CD14-positive monocyte (primary cell): ENCODE results near the gene SKP2. TPM values are rescaled to one million over a fixed set of nuclear protein-coding genes. Genes with fewer than 3 reads are reported as not detected.

Experiments
- DNase-seq, 3 donors: peaks; one replicate each; pipeline ENCODE4 v3.0.0-alpha.2; 2011 to 2022
- H2AFZ ChIP-seq: 2 replicates; pipeline ENCODE4 v1.6.0; 2012; ENCODE audit warnings: mild to moderate bottlenecking, low read depth, low read length, inconsistent platforms; ENCODE audit not compliant: insufficient read depth, poor library complexity, severe bottlenecking
- H3K27ac ChIP-seq, 2 donors: 1 replicate in 1 of 2; 2 replicates in 1 of 2; pipeline ENCODE4 v1.5.1; 2012 to 2013; ENCODE audit warnings: low read length in 2 of 2, control low read depth in 1 of 2, inconsistent platforms in 1 of 2, low read depth in 1 of 2, mild to moderate bottlenecking in 1 of 2
- H3K27me3 ChIP-seq, 2 donors: one replicate each; pipeline versions ENCODE4 v1.6.0 to v1.6.1; 2011 to 2013; ENCODE audit warnings: low read length in 2 of 2; ENCODE audit not compliant: control insufficient read depth in 2 of 2, insufficient read depth in 2 of 2
- H3K36me3 ChIP-seq, 2 donors: replicated peaks in 1 of 2; 1 replicate in 1 of 2; 2 replicates in 1 of 2; pipeline versions ENCODE4 v1.5.1 to v1.6.1; 2012 to 2013; ENCODE audit warnings: low read length in 2 of 2, control low read depth in 1 of 2, inconsistent platforms in 1 of 2, mild to moderate bottlenecking in 1 of 2; ENCODE audit not compliant: insufficient read depth in 2 of 2, control insufficient read depth in 1 of 2
- H3K4me1 ChIP-seq, 2 donors: 1 replicate in 1 of 2; 2 replicates in 1 of 2; pipeline versions ENCODE4 v1.5.1 to v1.6.1; 2012 to 2013; ENCODE audit warnings: low read length in 2 of 2, control low read depth in 1 of 2, inconsistent platforms in 1 of 2, mild to moderate bottlenecking in 1 of 2, moderate library complexity in 1 of 2; ENCODE audit not compliant: insufficient read depth in 2 of 2, control insufficient read depth in 1 of 2
- H3K4me2 ChIP-seq: replicated peaks from 2 replicates; pipeline ENCODE3; 2012; ENCODE audit warnings: low read length, moderate library complexity, mild to moderate bottlenecking; ENCODE audit not compliant: poor library complexity, severe bottlenecking; ENCODE audit errors: extremely low read depth
- H3K4me3 ChIP-seq, 3 experiments: fragments of 200-600 bp in 1 of 3; sonication (generic) in 1 of 3; replicated peaks in 1 of 3; 1 replicate in 2 of 3; 2 replicates in 1 of 3; pipeline ENCODE4 v1.5.1; 2011 to 2013; ENCODE audit warnings: low read length in 3 of 3, mild to moderate bottlenecking in 3 of 3, control low read depth in 2 of 3, low read depth in 2 of 3, inconsistent platforms in 1 of 3, moderate library complexity in 1 of 3
- H3K79me2 ChIP-seq: 2 replicates; pipeline ENCODE4 v1.6.0; 2012; ENCODE audit warnings: mild to moderate bottlenecking, control low read depth, inconsistent platforms, low read length, moderate library complexity; ENCODE audit not compliant: insufficient read depth
- H3K9ac ChIP-seq: 2 replicates; pipeline ENCODE4 v1.6.0; 2017; ENCODE audit warnings: low read length, mild to moderate bottlenecking; ENCODE audit not compliant: insufficient read depth, poor library complexity, severe bottlenecking
- H3K9me3 ChIP-seq, 2 donors: replicated peaks in 1 of 2; 1 replicate in 1 of 2; 2 replicates in 1 of 2; pipeline versions ENCODE4 v1.5.1 to v1.6.1; 2012 to 2013; ENCODE audit warnings: low read length in 2 of 2, control low read depth in 1 of 2; ENCODE audit not compliant: control insufficient read depth in 1 of 2, insufficient read depth in 1 of 2
- H4K20me1 ChIP-seq: 2 replicates; pipeline ENCODE4 v1.6.0; 2012; ENCODE audit warnings: mild to moderate bottlenecking, low read length, control low read depth, moderate library complexity; ENCODE audit not compliant: insufficient read depth
- H3K27ac Mint-ChIP-seq, 7 donors: one replicate each; pipeline ENCODE4 v1.8.0; 2020; ENCODE audit warnings: mild to moderate bottlenecking in 7 of 7, mixed read lengths in 7 of 7, moderate library complexity in 6 of 7, inconsistent platforms in 2 of 7
- H3K27me3 Mint-ChIP-seq, 3 donors: one replicate each; pipeline ENCODE4 v1.8.0; 2021 to 2022; ENCODE audit warnings: low read depth in 3 of 3, mild to moderate bottlenecking in 3 of 3, mixed read lengths in 3 of 3, moderate library complexity in 3 of 3, inconsistent platforms in 1 of 3
- H3K36me3 Mint-ChIP-seq, 2 donors: one replicate each; pipeline ENCODE4 v1.8.0; 2020; ENCODE audit warnings: mixed read lengths in 2 of 2, inconsistent platforms in 1 of 2, mild to moderate bottlenecking in 1 of 2
- H3K4me1 Mint-ChIP-seq: one replicate; pipeline ENCODE4 v1.8.0; 2020; ENCODE audit warnings: mild to moderate bottlenecking, mixed read lengths
- H3K4me3 Mint-ChIP-seq, 2 donors: one replicate each; pipeline ENCODE4 v1.8.0; 2020; ENCODE audit warnings: mild to moderate bottlenecking in 2 of 2, mixed read lengths in 2 of 2, moderate library complexity in 1 of 2
- H3K9me3 Mint-ChIP-seq, 7 donors: one replicate each; pipeline ENCODE4 v1.8.0; 2020 to 2022; ENCODE audit warnings: mixed read lengths in 7 of 7, mild to moderate bottlenecking in 6 of 7, moderate library complexity in 6 of 7, inconsistent platforms in 2 of 7
- CTCF ChIP-seq: fragments of 200-600 bp; IDR thresholded peaks from one replicate; pipeline ENCODE4 v1.8.0; 2022; ENCODE audit warnings: antibody characterized with exemption, mild to moderate bottlenecking
- WGBS: methylation state at CpG from one replicate; pipeline ENCODE4 v1.1.5; 2013; ENCODE audit warnings: missing lambda C conversion rate; ENCODE audit not compliant: insufficient coverage; 5-methylcytosine and 5-hydroxymethylcytosine counted together
- intact Hi-C, 2 donors: fragments of 100-400 bp; cut with micrococcal nuclease; formaldehyde crosslinking; loops; one replicate each; pipeline versions ENCODE4 v1.15.0 to v1.15.1; 2023
- polyA minus RNA-seq: library from RNA; depleted of rRNA, polyadenylated mRNA; stranded (reverse); fragments of >200 nt; gene quantifications from 2 replicates; pipeline ENCODE4 v1.2.3, GENCODE V29; 2012
- polyA plus RNA-seq, 3 donors: library from polyadenylated mRNA; depleted of rRNA in 1 of 3; unstranded in 2 of 3; stranded (reverse) in 1 of 3; fragments of 300-500 nt in 2 of 3; fragments of >200 nt in 1 of 3; fragmentation: Illumina TruSeq in 2 of 3; gene quantifications; 1 replicate in 2 of 3; 2 replicates in 1 of 3; pipeline ENCODE4 v1.2.3, GENCODE V29; 2012 to 2021
- total RNA-seq, 12 experiments: library from RNA in 1 of 12; stranded (reverse) in 1 of 12; fragments of 120-200 nt in 1 of 12; gene quantifications; one replicate each; pipeline ENCODE4 v1.2.4 and lab custom pipeline; 2013 to 2026; ENCODE audit warnings: mixed read lengths in 6 of 12, inconsistent platforms in 1 of 12

Gene SKP2
- 15.6 TPM for total RNA-seq (2013)
- polyA plus RNA-seq (10 to 100 TPM; 14.4 to 18.0 (median 15.5) TPM), polyA minus RNA-seq (5.0 and 8.5 TPM in 2 replicates), total RNA-seq (lab: John Stamatoyannopoulos, UW) (1.7 to 27.9 (median 7.0) reads per million in 11 experiments)

- Histone ChIP-seq H3K36me3 (peaks cover 9 to 35% of the 10 kb centered on the region in 2 donors), H3K9me3 (no peaks in the 10 kb centered on the region)
Measured at GRCh38 chr5:36151434-36152323, at the start of gene SKP2, which contains the start of gene LMBRD2. Gene SKP2 (plus strand): TSS chr5:36152111. CDS start chr5:36152263, 152 bp downstream. Gene LMBRD2 (minus strand): TSS chr5:36151887. CDS start chr5:36143349, 8,538 bp downstream.

More at GRCh38 chr5:36151434-36152323, at the start of gene SKP2, which contains the start of gene LMBRD2:
- Mint-ChIP-seq H3K36me3 (peaks cover 27 to 28% of the 10 kb centered on the region in 2 donors), H3K27ac (peak within 1 kb of the TSS; percentile 85 to 94 (median 91)), H3K4me3 (peak within 1 kb of the TSS; percentile 93 to 96), H3K27me3 (no peaks in the 10 kb centered on the region), H3K4me1 (peaks cover 34% of the 10 kb centered on the region), H3K9me3 (no peaks in the 10 kb centered on the region)
- H3K9ac ChIP-seq, result peak within 1 kb of the TSS; percentile 89
- H2AFZ ChIP-seq, result peak within 1 kb of the TSS; percentile 99
- WGBS, result under 1% methylated on average over 81 of the region's 81 CpGs
- no peaks in the 10 kb centered on the region for H4K20me1 ChIP-seq
- H3K4me1 ChIP-seq, result peaks cover 19 to 29% of the 10 kb centered on the region in 2 donors
- peak within 1 kb of the TSS; percentile 46 to 86 for H3K27ac ChIP-seq
- H3K4me2 ChIP-seq, result peak within 1 kb of the TSS; percentile 85
- H3K4me3 ChIP-seq, result peak within 1 kb of the TSS; percentile 88 to 100 (median 92)
- H3K27me3 ChIP-seq, result no peaks in the 10 kb centered on the region
- H3K79me2 ChIP-seq, result peaks cover 91% of the 10 kb centered on the region
- DNase-seq, result peak; percentile 92 to 96 (median 94)
- intact Hi-C loops, result loop anchor here (5.0 kb wide), 2 partner anchors 91 to 1234 kb away; partner anchors contain the start of genes NADK2 (in 2 of the 2), BRIX1 (in 1 of the 2) and RAD1 (in 1 of the 2)
- no peak for TF ChIP-seq CTCF
